Measurements from ENCODE around the gene KIAA1210.

Gene KIAA1210

GRCh38 chrX:119071381-119071780 lies 56.2 kb downstream of the KIAA1210 start:
- Histone ChIP-seq H3K27ac (ENCODE audit: low read depth, low read length) (no peak overlapping the region), H3K9me3 (ENCODE audit: control insufficient read depth, insufficient read depth, low read depth, low read length) (0 out of 2 replicates have a peak, but pooled peaks cover 2% of the 10 kb centered on the region), H3K4me3 (ENCODE audit: low read depth, low read length) (no peak overlapping the region), H3K4me1 (ENCODE audit: control insufficient read depth, insufficient read depth, low read length) (no peaks in the 10 kb centered on the region), H3K27me3 (ENCODE audit: control insufficient read depth, insufficient read depth, low read length) (peaks cover 28% of the 10 kb centered on the region), H3K36me3 (ENCODE audit: control insufficient read depth, insufficient read depth, low read length) (no peaks in the 10 kb centered on the region), H3K9ac (ENCODE audit: low read length) (no peak overlapping the region)

- no peaks in the 10 kb centered on the region for H3K36me3 ChIP-seq (ENCODE audit: control insufficient read depth, insufficient read depth, low read length)
- H3K27ac ChIP-seq (ENCODE audit: low read depth, low read length): no peak overlapping the region
- H3K4me1 ChIP-seq (ENCODE audit: control insufficient read depth, insufficient read depth, low read length): no peaks in the 10 kb centered on the region; the same call in 1 of the 2 replicates
- peaks cover 38% of the 10 kb centered on the region for H3K27me3 ChIP-seq (ENCODE audit: control insufficient read depth, insufficient read depth, low read length)
- H3K9me3 ChIP-seq (ENCODE audit: control insufficient read depth, insufficient read depth, low read depth, low read length): 0 out of 2 replicates have a peak, but pooled peaks cover 2% of the 10 kb centered on the region
- H3K4me3 ChIP-seq (ENCODE audit: low read depth, low read length): no peak overlapping the region
- no peak overlapping the region for H3K9ac ChIP-seq (ENCODE audit: low read length)
Measured at GRCh38 chrX:119069762-119070161, 57.9 kb downstream of the KIAA1210 start.

- Histone ChIP-seq H3K4me3 (ENCODE audit: low read depth, low read length) (no peak overlapping the region), H3K27me3 (ENCODE audit: control insufficient read depth, insufficient read depth, low read length) (peaks cover 41% of the 10 kb centered on the region)
Measured at GRCh38 chrX:119069128-119069527, 58.5 kb downstream of the KIAA1210 start.

DNA sequence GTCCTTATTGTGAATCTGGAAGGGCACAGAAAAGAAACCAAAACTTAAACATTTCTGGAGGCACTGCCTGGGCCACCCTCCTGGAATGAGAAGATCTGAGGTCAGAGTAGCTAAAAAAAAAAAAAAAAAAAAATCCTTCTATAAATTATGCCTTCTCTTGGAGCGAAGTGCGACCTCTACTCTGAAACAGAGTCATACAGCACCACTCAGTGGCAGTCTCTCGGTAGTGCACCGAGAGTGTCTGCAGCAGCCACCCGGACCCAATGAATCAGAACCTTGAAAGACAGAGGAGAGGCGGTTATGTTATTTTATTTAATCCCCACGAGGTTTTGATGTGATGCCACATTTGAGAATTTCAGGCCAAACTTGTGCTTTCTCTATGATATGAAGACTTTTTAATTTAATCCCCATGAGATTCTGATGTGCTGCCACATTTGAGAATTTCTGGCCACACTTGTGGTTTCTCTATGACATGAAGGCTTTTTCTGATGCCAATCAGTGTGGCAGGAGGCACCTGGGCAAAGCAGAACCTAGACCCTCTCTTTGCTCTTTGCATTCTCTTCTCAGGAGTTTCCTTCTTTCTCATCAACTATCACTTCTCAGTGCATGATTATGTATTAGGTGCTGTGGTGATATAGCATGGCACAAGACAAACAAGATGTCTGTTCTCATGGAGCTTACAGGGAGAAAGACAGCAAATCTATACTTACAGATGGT lies 60.4 kb downstream of the KIAA1210 start:
- peaks cover 10% of the 10 kb centered on the region; the same call in 1 of the 2 replicates for H3K4me1 ChIP-seq (ENCODE audit: control insufficient read depth, insufficient read depth, low read length)
- no peak overlapping the region for H3K27ac ChIP-seq (ENCODE audit: low read depth, low read length)
- H3K9me3 ChIP-seq (ENCODE audit: control insufficient read depth, insufficient read depth, low read depth, low read length): 0 out of 2 replicates have a peak, but pooled peaks cover 2% of the 10 kb centered on the region
- H3K4me3 ChIP-seq (ENCODE audit: low read depth, low read length): no peak overlapping the region
- peaks cover 45% of the 10 kb centered on the region for H3K27me3 ChIP-seq (ENCODE audit: control insufficient read depth, insufficient read depth, low read length)
- no peaks in the 10 kb centered on the region for H3K36me3 ChIP-seq (ENCODE audit: control insufficient read depth, insufficient read depth, low read length)
- no peak overlapping the region for H3K9ac ChIP-seq (ENCODE audit: low read length)

More at GRCh38 chrX:119069128-119069527, 58.5 kb downstream of the KIAA1210 start:
- Histone ChIP-seq H3K9me3 (ENCODE audit: control insufficient read depth, insufficient read depth, low read depth, low read length) (0 out of 2 replicates have a peak, but pooled peaks cover 2% of the 10 kb centered on the region), H3K4me1 (ENCODE audit: control insufficient read depth, insufficient read depth, low read length) (no peaks in the 10 kb centered on the region; the same call in 1 of the 2 replicates), H3K9ac (ENCODE audit: low read length) (no peak overlapping the region), H3K36me3 (ENCODE audit: control insufficient read depth, insufficient read depth, low read length) (no peaks in the 10 kb centered on the region), H3K27ac (ENCODE audit: low read depth, low read length) (no peak overlapping the region)

DNA sequence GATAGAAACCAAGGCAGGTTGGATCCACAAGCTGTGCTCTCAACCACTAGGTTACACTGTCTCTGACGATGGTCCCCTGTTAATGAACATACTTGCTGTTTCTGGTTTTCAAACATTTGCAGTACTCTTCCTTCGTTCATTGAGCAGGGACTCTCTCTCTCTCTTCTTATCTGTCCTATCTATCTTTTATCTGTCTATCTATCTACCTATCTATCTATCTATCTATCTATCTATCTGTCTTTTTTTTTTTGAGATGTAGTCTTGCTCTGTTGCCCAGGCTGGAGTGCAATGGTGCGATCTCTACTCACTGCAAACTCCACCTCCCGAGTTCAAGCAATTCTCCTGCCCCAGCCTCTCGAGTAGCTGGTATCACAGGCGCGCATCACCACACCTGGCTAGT lies 64.2 kb downstream of the KIAA1210 start:
- Histone ChIP-seq H3K27ac (ENCODE audit: low read depth, low read length) (no peak overlapping the region), H3K4me1 (ENCODE audit: control insufficient read depth, insufficient read depth, low read length) (peaks cover 11% of the 10 kb centered on the region; the same call in 1 of the 2 replicates), H3K36me3 (ENCODE audit: control insufficient read depth, insufficient read depth, low read length) (no peaks in the 10 kb centered on the region), H3K9me3 (ENCODE audit: control insufficient read depth, insufficient read depth, low read depth, low read length) (no peaks in the 10 kb centered on the region), H3K4me3 (ENCODE audit: low read depth, low read length) (no peak overlapping the region), H3K27me3 (ENCODE audit: control insufficient read depth, insufficient read depth, low read length) (peaks cover 32% of the 10 kb centered on the region), H3K9ac (ENCODE audit: low read length) (no peak overlapping the region)

DNA sequence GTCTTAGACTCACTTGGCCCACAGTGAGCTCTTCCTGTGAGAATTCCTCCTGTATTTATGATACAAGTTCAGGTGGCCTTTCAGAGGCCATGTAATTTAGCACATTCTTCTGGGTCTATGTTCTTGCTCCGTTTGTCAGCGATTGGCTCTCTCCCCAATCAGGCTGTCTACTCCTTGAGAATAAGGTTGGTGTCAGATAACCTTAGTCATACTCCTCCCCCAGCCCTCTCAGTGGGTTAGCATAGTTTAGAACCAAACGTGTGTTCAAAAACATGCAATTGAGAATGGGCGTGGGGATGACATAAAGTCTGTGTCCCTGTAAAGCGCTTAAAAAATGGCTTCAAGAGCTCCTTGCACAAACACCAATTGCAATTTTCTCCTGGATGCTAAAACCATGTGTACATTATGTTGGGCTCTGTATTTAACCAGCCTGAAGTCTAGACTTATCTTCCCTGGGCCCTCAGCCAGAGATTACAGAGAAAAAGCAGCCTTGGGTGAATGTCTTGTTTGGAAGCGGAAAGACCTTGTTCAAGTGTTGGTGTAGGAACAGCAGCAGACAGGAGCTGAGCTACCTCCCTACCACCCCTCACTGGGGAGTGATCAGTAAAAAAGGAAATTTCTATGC lies 64.8 kb downstream of the KIAA1210 start:
- Histone ChIP-seq H3K9me3 (ENCODE audit: control insufficient read depth, insufficient read depth, low read depth, low read length) (no peaks in the 10 kb centered on the region), H3K4me3 (ENCODE audit: low read depth, low read length) (no peak overlapping the region), H3K9ac (ENCODE audit: low read length) (no peak overlapping the region), H3K27me3 (ENCODE audit: control insufficient read depth, insufficient read depth, low read length) (peaks cover 28% of the 10 kb centered on the region), H3K27ac (ENCODE audit: low read depth, low read length) (no peak overlapping the region), H3K4me1 (ENCODE audit: control insufficient read depth, insufficient read depth, low read length) (peaks cover 11% of the 10 kb centered on the region; the same call in 1 of the 2 replicates), H3K36me3 (ENCODE audit: control insufficient read depth, insufficient read depth, low read length) (no peaks in the 10 kb centered on the region)

DNA sequence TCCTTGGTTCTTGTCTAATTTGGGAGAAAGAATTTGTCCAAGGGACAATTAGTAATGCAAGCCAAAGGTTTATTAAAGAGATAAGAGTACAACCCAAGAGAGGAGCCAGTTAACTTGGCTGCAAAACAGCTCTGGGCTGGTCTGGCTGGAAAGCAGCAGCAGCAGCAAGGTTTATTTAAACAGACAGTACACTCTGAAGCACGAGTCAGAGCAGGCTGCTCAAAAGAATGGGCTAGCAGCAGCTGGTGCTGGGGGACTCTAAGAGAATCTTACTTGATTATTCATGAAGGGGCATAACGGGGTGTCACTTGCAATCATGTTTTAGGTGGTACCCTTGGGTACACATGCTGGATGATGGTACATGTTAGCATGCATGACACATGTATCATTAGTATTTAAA lies 71.9 kb downstream of the KIAA1210 start:
- Histone ChIP-seq H3K36me3 (ENCODE audit: control insufficient read depth, insufficient read depth, low read length) (no peaks in the 10 kb centered on the region), H3K4me3 (ENCODE audit: low read depth, low read length) (no peak overlapping the region), H3K27me3 (ENCODE audit: control insufficient read depth, insufficient read depth, low read length) (peaks cover 4% of the 10 kb centered on the region; the same call in 1 of the 2 replicates), H3K9me3 (ENCODE audit: control insufficient read depth, insufficient read depth, low read depth, low read length) (no peaks in the 10 kb centered on the region), H3K9ac (ENCODE audit: low read length) (no peak overlapping the region), H3K4me1 (ENCODE audit: control insufficient read depth, insufficient read depth, low read length) (no peaks in the 10 kb centered on the region), H3K27ac (ENCODE audit: low read depth, low read length) (no peak overlapping the region)

DNA sequence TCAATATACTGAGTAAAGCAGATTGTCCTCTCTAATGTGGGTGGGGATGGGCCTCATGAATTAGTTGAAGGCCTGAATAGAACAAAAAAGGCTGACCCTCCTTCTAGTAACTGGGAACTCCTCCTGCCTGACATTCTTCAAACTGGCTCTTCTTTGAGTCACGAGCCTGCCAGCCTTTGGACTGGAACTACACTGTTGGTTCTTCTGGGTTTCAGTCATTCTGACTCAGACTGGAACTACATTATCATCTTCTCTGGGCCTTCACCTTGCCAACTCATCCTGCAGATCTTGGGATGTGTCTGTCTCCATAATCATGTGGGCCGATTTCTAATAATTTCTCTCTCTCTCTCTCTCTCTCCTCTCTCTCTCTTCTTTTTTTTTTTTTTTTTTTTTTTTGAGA lies 81.7 kb downstream of the KIAA1210 start:
- no peaks in the 10 kb centered on the region; the same call in 1 of the 2 replicates for H3K27me3 ChIP-seq (ENCODE audit: control insufficient read depth, insufficient read depth, low read length)
- H3K4me1 ChIP-seq (ENCODE audit: control insufficient read depth, insufficient read depth, low read length): peaks cover 3% of the 10 kb centered on the region; the same call in 1 of the 2 replicates
- no peak overlapping the region for H3K9ac ChIP-seq (ENCODE audit: low read length)
- no peak overlapping the region for H3K27ac ChIP-seq (ENCODE audit: low read depth, low read length)
- H3K9me3 ChIP-seq (ENCODE audit: control insufficient read depth, insufficient read depth, low read depth, low read length): no peaks in the 10 kb centered on the region
- H3K36me3 ChIP-seq (ENCODE audit: control insufficient read depth, insufficient read depth, low read length): no peaks in the 10 kb centered on the region
- no peak overlapping the region for H3K4me3 ChIP-seq (ENCODE audit: low read depth, low read length)

GRCh38 chrX:119042996-119043395 lies 84.6 kb downstream of the KIAA1210 start:
- Histone ChIP-seq H3K27ac (ENCODE audit: low read depth, low read length) (no peak overlapping the region), H3K9me3 (ENCODE audit: control insufficient read depth, insufficient read depth, low read depth, low read length) (no peaks in the 10 kb centered on the region)

GRCh38 chrX:119042040-119042439 lies 85.6 kb downstream of the KIAA1210 start:
- Histone ChIP-seq H3K27me3 (ENCODE audit: control insufficient read depth, insufficient read depth, low read length) (no peaks in the 10 kb centered on the region; the same call in 1 of the 2 replicates), H3K36me3 (ENCODE audit: control insufficient read depth, insufficient read depth, low read length) (no peaks in the 10 kb centered on the region), H3K9me3 (ENCODE audit: control insufficient read depth, insufficient read depth, low read depth, low read length) (no peaks in the 10 kb centered on the region), H3K27ac (ENCODE audit: low read depth, low read length) (no peak overlapping the region), H3K9ac (ENCODE audit: low read length) (no peak overlapping the region), H3K4me3 (ENCODE audit: low read depth, low read length) (no peak overlapping the region), H3K4me1 (ENCODE audit: control insufficient read depth, insufficient read depth, low read length) (peaks cover 3% of the 10 kb centered on the region; the same call in 1 of the 2 replicates)

More at GRCh38 chrX:119042996-119043395, 84.6 kb downstream of the KIAA1210 start:
- Histone ChIP-seq H3K36me3 (ENCODE audit: control insufficient read depth, insufficient read depth, low read length) (no peaks in the 10 kb centered on the region), H3K9ac (ENCODE audit: low read length) (no peak overlapping the region), H3K27me3 (ENCODE audit: control insufficient read depth, insufficient read depth, low read length) (no peaks in the 10 kb centered on the region; the same call in 1 of the 2 replicates), H3K4me1 (ENCODE audit: control insufficient read depth, insufficient read depth, low read length) (peaks cover 3% of the 10 kb centered on the region; the same call in 1 of the 2 replicates), H3K4me3 (ENCODE audit: low read depth, low read length) (no peak overlapping the region)

DNA sequence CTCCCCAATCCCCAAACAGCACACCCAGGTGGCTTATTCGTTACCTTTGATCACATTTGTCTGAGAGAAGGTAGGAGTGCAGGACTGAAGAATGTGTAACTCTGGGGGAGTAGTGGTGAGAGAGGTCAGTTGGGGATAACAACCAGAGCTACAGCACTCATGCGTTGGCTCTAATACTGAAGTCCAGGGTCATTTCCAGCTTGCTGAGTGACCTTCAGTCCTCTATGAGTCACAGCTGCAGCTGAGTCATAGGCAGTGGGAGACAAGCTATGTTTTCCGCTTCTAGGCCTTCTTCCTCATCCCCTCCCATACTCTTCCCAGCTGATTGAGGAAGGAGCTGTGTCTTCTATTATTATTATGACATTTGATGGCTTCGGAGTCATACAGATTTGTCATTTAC lies 86.4 kb downstream of the KIAA1210 start:
- Histone ChIP-seq H3K27me3 (ENCODE audit: control insufficient read depth, insufficient read depth, low read length) (no peaks in the 10 kb centered on the region; the same call in 1 of the 2 replicates), H3K4me3 (ENCODE audit: low read depth, low read length) (no peak overlapping the region), H3K4me1 (ENCODE audit: control insufficient read depth, insufficient read depth, low read length) (peaks cover 3% of the 10 kb centered on the region; the same call in 1 of the 2 replicates), H3K9ac (ENCODE audit: low read length) (no peak overlapping the region), H3K9me3 (ENCODE audit: control insufficient read depth, insufficient read depth, low read depth, low read length) (no peaks in the 10 kb centered on the region), H3K36me3 (ENCODE audit: control insufficient read depth, insufficient read depth, low read length) (no peaks in the 10 kb centered on the region), H3K27ac (ENCODE audit: low read depth, low read length) (no peak overlapping the region)

All from HUES6 (cell line).